Measurements from ENCODE around the gene SLC16A3. TPM values are rescaled to one million over a fixed set of nuclear protein-coding genes. Genes with fewer than 3 reads are reported as not detected.
A peak's percentile ranks its signal among the peaks of the same experiment; 100 is the strongest.

SLC16A3 gene
- total RNA-seq, 4 donors from 2014 or later, result 10.5 to 36.0 (median 21.4) TPM

- H3K9me3 ChIP-seq, result no peaks in the 10 kb centered on the region
- peaks cover 0 to 27% (median 0%) of the 10 kb centered on the region in 3 donors for H3K36me3 ChIP-seq
- 68 to 78% methylated on average over 16 of the region's 19 CpGs for WGBS, 2 donors
- no peak for DNase-seq (ENCODE audit: low spot score in 2 of 2)
- peaks cover 1 to 93% (median 63%) of the 10 kb centered on the region in 4 donors for H3K4me1 ChIP-seq
- no peak overlapping the region for H3K4me3 ChIP-seq
- no peaks in the 10 kb centered on the region for H3K27me3 ChIP-seq
- TF ChIP-seq, protein P1, sequence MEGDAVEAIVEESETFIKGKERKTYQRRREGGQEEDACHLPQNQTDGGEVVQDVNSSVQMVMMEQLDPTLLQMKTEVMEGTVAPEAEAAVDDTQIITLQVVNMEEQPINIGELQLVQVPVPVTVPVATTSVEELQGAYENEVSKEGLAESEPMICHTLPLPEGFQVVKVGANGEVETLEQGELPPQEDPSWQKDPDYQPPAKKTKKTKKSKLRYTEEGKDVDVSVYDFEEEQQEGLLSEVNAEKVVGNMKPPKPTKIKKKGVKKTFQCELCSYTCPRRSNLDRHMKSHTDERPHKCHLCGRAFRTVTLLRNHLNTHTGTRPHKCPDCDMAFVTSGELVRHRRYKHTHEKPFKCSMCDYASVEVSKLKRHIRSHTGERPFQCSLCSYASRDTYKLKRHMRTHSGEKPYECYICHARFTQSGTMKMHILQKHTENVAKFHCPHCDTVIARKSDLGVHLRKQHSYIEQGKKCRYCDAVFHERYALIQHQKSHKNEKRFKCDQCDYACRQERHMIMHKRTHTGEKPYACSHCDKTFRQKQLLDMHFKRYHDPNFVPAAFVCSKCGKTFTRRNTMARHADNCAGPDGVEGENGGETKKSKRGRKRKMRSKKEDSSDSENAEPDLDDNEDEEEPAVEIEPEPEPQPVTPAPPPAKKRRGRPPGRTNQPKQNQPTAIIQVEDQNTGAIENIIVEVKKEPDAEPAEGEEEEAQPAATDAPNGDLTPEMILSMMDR (IDR thresholded peaks at IDR 0.05), result no peak
- TF ChIP-seq EP300 (IDR thresholded peaks at IDR 0.05) (no peak), POLR2A (IDR thresholded peaks at IDR 0.05) (no peak)
- peak overlapping the region in 3 of 4 donors; percentile 73 to 91 (median 74) for H3K27ac ChIP-seq
Measured at GRCh38 chr17:82235056-82235774, 6.4 kb downstream of the SLC16A3 start.

DNA sequence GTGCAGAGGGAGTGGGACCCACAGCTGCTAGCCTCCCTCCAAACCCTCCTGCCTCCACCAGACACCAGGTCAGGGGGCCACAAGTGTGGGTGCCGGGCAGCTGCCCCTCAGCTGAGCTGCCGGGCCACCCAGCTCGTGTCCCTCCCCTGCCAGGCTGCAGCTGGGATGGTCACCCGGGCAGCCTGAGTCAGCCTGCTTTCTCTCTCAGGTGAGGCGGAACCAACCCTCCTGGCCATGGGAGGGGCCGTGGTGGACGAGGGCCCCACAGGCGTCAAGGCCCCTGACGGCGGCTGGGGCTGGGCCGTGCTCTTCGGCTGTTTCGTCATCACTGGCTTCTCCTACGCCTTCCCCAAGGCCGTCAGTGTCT lies 6.9 kb downstream of the SLC16A3 start:
- Histone ChIP-seq H3K36me3 (peaks cover 0 to 27% (median 0%) of the 10 kb centered on the region in 3 donors), H3K4me1 (peaks cover 7 to 93% (median 63%) of the 10 kb centered on the region in 4 donors), H3K4me3 (no peak overlapping the region), H3K9me3 (no peaks in the 10 kb centered on the region), H3K27ac (peak overlapping the region; percentile 32 to 91 (median 74)), H3K27me3 (no peaks in the 10 kb centered on the region)
- WGBS, 2 donors, result 60 to 70% methylated on average over 14 to 15 of the region's 15 CpGs
- TF ChIP-seq EP300 (IDR thresholded peaks at IDR 0.05) (no peak), POLR2A (IDR thresholded peaks at IDR 0.05) (no peak)
- TF ChIP-seq, protein P1 (IDR thresholded peaks at IDR 0.05), result no peak
- no peak for DNase-seq (ENCODE audit: low spot score in 2 of 2)

- peaks cover 13 to 95% (median 68%) of the 10 kb centered on the region in 4 donors for H3K4me1 ChIP-seq
- no peaks in the 10 kb centered on the region for H3K9me3 ChIP-seq
- TF ChIP-seq, protein P1 (IDR thresholded peaks at IDR 0.05), result peak; percentile 93 to 97 (median 96)
- peak in 1 of 2 donors; percentile 49 for TF ChIP-seq EP300 (IDR thresholded peaks at IDR 0.05)
- TF ChIP-seq POLR2A (IDR thresholded peaks at IDR 0.05), result no peak
- peaks cover 0 to 27% (median 0%) of the 10 kb centered on the region in 3 donors for H3K36me3 ChIP-seq
- WGBS, 2 donors, result 26 to 36% methylated on average over 19 to 29 of the region's 44 CpGs
- no peaks in the 10 kb centered on the region for H3K27me3 ChIP-seq
- H3K27ac ChIP-seq, result peak overlapping the region; percentile 32 to 91 (median 74)
- H3K4me3 ChIP-seq, result no peak overlapping the region
- peak; percentile 52 to 54 for DNase-seq (ENCODE audit: low spot score in 2 of 2)
Measured at GRCh38 chr17:82236142-82236971, 7.5 kb downstream of the SLC16A3 start.

- peaks cover 15 to 95% (median 68%) of the 10 kb centered on the region in 4 donors for H3K4me1 ChIP-seq
- no peaks in the 10 kb centered on the region for H3K27me3 ChIP-seq
- no peak for DNase-seq (ENCODE audit: low spot score in 2 of 2)
- WGBS, 2 donors, result 93 to 94% methylated on average over 40 to 55 of the region's 59 CpGs
- no peak for TF ChIP-seq POLR2A (IDR thresholded peaks at IDR 0.05)
- TF ChIP-seq EP300 (IDR thresholded peaks at IDR 0.05), result no peak
- TF ChIP-seq, protein P1 (IDR thresholded peaks at IDR 0.05), result no peak
- H3K9me3 ChIP-seq, result no peaks in the 10 kb centered on the region
- H3K4me3 ChIP-seq, result no peak overlapping the region
- peak overlapping the region in 3 of 4 donors; percentile 32 to 91 (median 60) for H3K27ac ChIP-seq
- peaks cover 0 to 27% (median 0%) of the 10 kb centered on the region in 3 donors for H3K36me3 ChIP-seq
Measured at GRCh38 chr17:82237083-82237745, 8.4 kb downstream of the SLC16A3 start.
